ENCODE data around the gene HS3ST3A1. TPM values are rescaled to one million over a fixed set of nuclear protein-coding genes. Genes with fewer than 3 reads are reported as not detected.

Gene HS3ST3A1
- total and polyA plus RNA-seq, 2 experiments from 2014 or later, result 5.4 to 24.1 TPM

- TF ChIP-seq NANOG (IDR thresholded peaks at IDR 0.05; ENCODE audit: borderline replicate concordance) (no peak), REST (IDR thresholded peaks at IDR 0.05; ENCODE audit: unreplicated experiment) (no peak)
Observed at GRCh38 chr17:13542636-13543035, 59.1 kb downstream of the HS3ST3A1 start (continued).

- H3K4me2 ChIP-seq, result no peak overlapping the region
Observed at GRCh38 chr17:13541032-13541480, 60.7 kb downstream of the HS3ST3A1 start.

GRCh38 chr17:13540546-13540945 is 61.2 kb downstream of the HS3ST3A1 start:
- ATAC-seq (no peak), DNase-seq (ENCODE audit: low spot score) (no peak)
- H3F3A ChIP-seq (replicated peaks; ENCODE audit: low read depth), result no peaks in the 10 kb centered on the region
- no peaks in the 10 kb centered on the region for H3K79me2 ChIP-seq (replicated peaks; ENCODE audit: insufficient read depth)
- H3K27ac ChIP-seq (ENCODE audit: low read depth), result no peak overlapping the region
- TF ChIP-seq POLR2AphosphoS5 (IDR thresholded peaks at IDR 0.05; ENCODE audit: low read depth), result no peak
- no peak for TF ChIP-seq REST (IDR thresholded peaks at IDR 0.05; ENCODE audit: unreplicated experiment)
- TF ChIP-seq EZH2phosphoT487 (IDR thresholded peaks at IDR 0.05; ENCODE audit: unreplicated experiment), result no peak
- no peak for TF ChIP-seq EZH2 (IDR thresholded peaks at IDR 0.05; ENCODE audit: low read depth, unreplicated experiment)
- no peak for TF ChIP-seq JUNB (IDR thresholded peaks at IDR 0.05; ENCODE audit: unreplicated experiment)
- no peak overlapping the region for H2AFZ ChIP-seq
- Mint-ChIP-seq H3K4me1 (no peaks in the 10 kb centered on the region), H3K9me3 (no peaks in the 10 kb centered on the region), H3K4me3 (no peak overlapping the region), H3K27ac (no peak overlapping the region), H3K36me3 (ENCODE audit: low read depth) (peaks cover 14% of the 10 kb centered on the region; the same call in 2 of the 3 replicates), H3K27me3 (ENCODE audit: insufficient read depth, low read depth, poor library complexity) (peaks cover 3% of the 10 kb centered on the region)
- no peaks in the 10 kb centered on the region for H4K20me1 ChIP-seq (replicated peaks; ENCODE audit: insufficient read depth)
- no peaks in the 10 kb centered on the region for H3K27me3 ChIP-seq (ENCODE audit: insufficient read depth)
- peaks cover 9% of the 10 kb centered on the region; the same call in 1 of the 2 replicates for H3K36me3 ChIP-seq (ENCODE audit: insufficient read depth)
- H3K4me2 ChIP-seq, result no peak overlapping the region
- H3K4me1 ChIP-seq (ENCODE audit: insufficient read depth), result no peaks in the 10 kb centered on the region; the same call in 1 of the 2 replicates
- peaks cover 10% of the 10 kb centered on the region for H3K9me2 ChIP-seq (ENCODE audit: insufficient read depth)
- H3K4me3 ChIP-seq, result no peak overlapping the region

More at GRCh38 chr17:13541032-13541480, 60.7 kb downstream of the HS3ST3A1 start:
- H3K27me3 ChIP-seq (ENCODE audit: insufficient read depth), result no peaks in the 10 kb centered on the region
- DNase-seq (ENCODE audit: low spot score), result no peak
- H3K27ac Mint-ChIP-seq, result no peak overlapping the region
- no peaks in the 10 kb centered on the region for H3F3A ChIP-seq (replicated peaks; ENCODE audit: low read depth)
- H3K4me1 ChIP-seq (ENCODE audit: insufficient read depth), result no peaks in the 10 kb centered on the region; the same call in 1 of the 2 replicates
- no peak overlapping the region for H3K4me3 ChIP-seq
- H3K27ac ChIP-seq (ENCODE audit: low read depth), result no peak overlapping the region
- peaks cover 14% of the 10 kb centered on the region; the same call in 2 of the 3 replicates for H3K36me3 Mint-ChIP-seq (ENCODE audit: low read depth)
- no peaks in the 10 kb centered on the region for H3K9me3 Mint-ChIP-seq
- no peak overlapping the region for H3K4me3 Mint-ChIP-seq
- H3K27me3 Mint-ChIP-seq (ENCODE audit: insufficient read depth, low read depth, poor library complexity), result peaks cover 3% of the 10 kb centered on the region
- no peaks in the 10 kb centered on the region for H3K79me2 ChIP-seq (replicated peaks; ENCODE audit: insufficient read depth)
- H2AFZ ChIP-seq, result no peak overlapping the region
- no peaks in the 10 kb centered on the region for H3K4me1 Mint-ChIP-seq
- TF ChIP-seq EZH2 (IDR thresholded peaks at IDR 0.05; ENCODE audit: low read depth, unreplicated experiment), result no peak
- TF ChIP-seq STAT1 (IDR thresholded peaks at IDR 0.05; ENCODE audit: unreplicated experiment), result no peak
- no peak for TF ChIP-seq CTCF (conservative IDR thresholded peaks at IDR 0.05; ENCODE audit: low read depth in 2 of 2)
- no peak for TF ChIP-seq NANOG (IDR thresholded peaks at IDR 0.05; ENCODE audit: borderline replicate concordance)
- no peak for ATAC-seq
- H3K9me2 ChIP-seq (ENCODE audit: insufficient read depth), result peaks cover 10% of the 10 kb centered on the region
- no peaks in the 10 kb centered on the region for H4K20me1 ChIP-seq (replicated peaks; ENCODE audit: insufficient read depth)
- H3K36me3 ChIP-seq (ENCODE audit: insufficient read depth), result peaks cover 9% of the 10 kb centered on the region; the same call in 1 of the 2 replicates
